Activated naive CD4-positive, alpha-beta T cell treated with anti-CD3 and anti-CD28 coated beads, Interleukin-2, amount 10 ng/mL, durations not matched to agents 7 days and 5 days (primary cell): Measurements from ENCODE around the gene DLG2.
"Not testable (repeated sequence)": the region's sequence is repeated elsewhere in the genome, so short reads cannot be mapped to it uniquely, and the experiment has no call there.

ENCODE experiments used
- CTCF ChIA-PET: fragments of 350-600 bp; sonication (Branson Sonifier 250); formaldehyde crosslinking; loops from one replicate; lab custom pipeline; 2021; ENCODE audit warnings: antibody characterized with exemption; lab: Charles Lee
- DNase-seq: peaks from one replicate; pipeline ENCODE4 v3.0.0-alpha.2; 2020
- H3K27ac Mint-ChIP-seq: one replicate; pipeline ENCODE4 v1.8.0; 2021; ENCODE audit warnings: mild to moderate bottlenecking, moderate library complexity, mixed read lengths
- H3K27me3 Mint-ChIP-seq: one replicate; pipeline ENCODE4 v1.8.0; 2021; ENCODE audit warnings: mild to moderate bottlenecking, mixed read lengths
- H3K36me3 Mint-ChIP-seq: one replicate; pipeline ENCODE4 v1.8.0; 2021; ENCODE audit warnings: mixed read lengths
- H3K4me1 Mint-ChIP-seq: one replicate; pipeline ENCODE4 v1.8.0; 2021; ENCODE audit warnings: mixed read lengths
- H3K4me3 Mint-ChIP-seq: one replicate; pipeline ENCODE4 v1.8.0; 2021; ENCODE audit warnings: mild to moderate bottlenecking, moderate library complexity, mixed read lengths
- H3K9me3 Mint-ChIP-seq: one replicate; pipeline ENCODE4 v1.8.0; 2021; ENCODE audit warnings: mixed read lengths

The DLG2 gene

DNA sequence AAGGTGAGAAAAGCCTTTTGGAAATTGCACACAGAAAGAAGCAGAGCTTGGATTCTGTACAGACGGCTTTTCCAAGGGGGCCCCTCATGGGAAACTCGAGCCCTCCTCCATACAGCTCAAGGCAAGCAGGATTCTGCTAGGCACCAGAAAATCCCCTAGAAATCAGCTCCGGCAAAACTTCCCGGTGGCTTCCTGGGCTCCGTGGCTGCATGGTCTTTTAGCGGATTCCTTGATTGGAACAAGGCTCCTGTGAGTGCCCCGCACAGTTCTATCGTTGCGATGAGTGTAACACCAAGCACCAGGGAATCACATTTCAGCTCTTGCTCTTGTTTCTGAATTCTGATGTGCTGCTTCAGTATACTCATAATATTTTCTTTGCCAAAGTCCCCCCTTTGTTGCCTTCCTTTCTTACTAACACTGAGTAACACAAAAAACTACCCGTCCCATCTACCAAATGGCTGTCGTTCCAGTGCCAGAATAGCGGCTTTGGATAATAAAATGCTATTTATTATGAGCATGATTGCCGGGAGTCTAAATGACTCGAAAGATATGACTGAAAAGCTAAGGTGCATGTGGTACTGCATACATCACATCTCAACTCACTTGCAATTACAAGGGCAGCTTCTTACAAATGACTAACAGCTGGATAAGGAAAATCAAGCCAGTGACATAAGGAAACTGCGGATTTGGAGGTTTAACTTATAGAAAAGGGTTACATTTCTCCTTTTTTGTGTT, 494.1 kb downstream of the DLG2 start:
- peaks cover 8% of the 10 kb centered on the region for H3K9me3 Mint-ChIP-seq
- CTCF ChIA-PET: no interaction called here
- H3K27me3 Mint-ChIP-seq: no peaks in the 10 kb centered on the region
- no peaks in the 10 kb centered on the region for H3K4me1 Mint-ChIP-seq
- H3K27ac Mint-ChIP-seq: no peak overlapping the region
- H3K4me3 Mint-ChIP-seq: no peak overlapping the region
- no peak for DNase-seq
- H3K36me3 Mint-ChIP-seq: no peaks in the 10 kb centered on the region

- Mint-ChIP-seq H3K27ac (no peak overlapping the region), H3K36me3 (no peaks in the 10 kb centered on the region), H3K4me1 (no peaks in the 10 kb centered on the region), H3K9me3 (peaks cover 10% of the 10 kb centered on the region), H3K27me3 (no peaks in the 10 kb centered on the region), H3K4me3 (no peak overlapping the region)
- no peak for DNase-seq
- CTCF ChIA-PET: no interaction called here
These were observed 499.8 kb downstream of the DLG2 start for GRCh38 chr11:85127349-85127748.

GRCh38 chr11:85123752-85124231, 503.4 kb downstream of the DLG2 start:
- no peak overlapping the region for H3K27ac Mint-ChIP-seq
- peaks cover 12% of the 10 kb centered on the region for H3K9me3 Mint-ChIP-seq
- no peak overlapping the region for H3K4me3 Mint-ChIP-seq
- CTCF ChIA-PET: no interaction called here
- no peaks in the 10 kb centered on the region for H3K27me3 Mint-ChIP-seq
- H3K36me3 Mint-ChIP-seq: no peaks in the 10 kb centered on the region
- no peaks in the 10 kb centered on the region for H3K4me1 Mint-ChIP-seq
- DNase-seq: no peak

GRCh38 chr11:85118151-85118550, 509.0 kb downstream of the DLG2 start:
- Mint-ChIP-seq H3K27ac (no peak overlapping the region), H3K27me3 (no peaks in the 10 kb centered on the region), H3K4me1 (no peaks in the 10 kb centered on the region), H3K4me3 (no peak overlapping the region), H3K36me3 (no peaks in the 10 kb centered on the region), H3K9me3 (peaks cover 18% of the 10 kb centered on the region)
- DNase-seq: no peak
- CTCF ChIA-PET: no interaction called here

DNA sequence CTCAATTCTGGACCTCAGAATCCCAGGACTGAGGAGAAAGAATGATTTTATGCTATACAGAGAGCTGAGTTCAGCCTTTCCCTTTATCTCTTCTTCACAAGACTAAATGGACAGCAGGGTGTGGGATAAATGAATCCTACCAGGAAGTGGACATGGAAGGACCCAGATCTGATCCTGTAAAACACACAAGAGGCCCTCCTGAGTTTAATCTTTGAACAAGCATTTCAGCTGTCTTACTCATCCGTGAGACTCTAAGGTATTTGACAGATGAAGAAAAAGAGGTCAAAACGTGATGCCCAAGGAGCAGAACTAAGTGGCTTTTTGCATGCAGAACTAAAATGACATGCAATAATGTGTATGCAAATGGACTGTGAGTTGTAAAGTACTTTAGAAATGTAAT, 511.3 kb downstream of the DLG2 start:
- no peak for DNase-seq
- CTCF ChIA-PET: interaction anchor here (0.6 kb wide), 1 partner anchor 16 kb away, joined by 3 read pairs; no protein-coding TSS in a partner anchor
- peaks cover 14% of the 10 kb centered on the region for H3K9me3 Mint-ChIP-seq
- H3K27ac Mint-ChIP-seq: no peak overlapping the region
- H3K4me3 Mint-ChIP-seq: no peak overlapping the region
- H3K27me3 Mint-ChIP-seq: no peaks in the 10 kb centered on the region
- no peaks in the 10 kb centered on the region for H3K4me1 Mint-ChIP-seq
- H3K36me3 Mint-ChIP-seq: no peaks in the 10 kb centered on the region

DNA sequence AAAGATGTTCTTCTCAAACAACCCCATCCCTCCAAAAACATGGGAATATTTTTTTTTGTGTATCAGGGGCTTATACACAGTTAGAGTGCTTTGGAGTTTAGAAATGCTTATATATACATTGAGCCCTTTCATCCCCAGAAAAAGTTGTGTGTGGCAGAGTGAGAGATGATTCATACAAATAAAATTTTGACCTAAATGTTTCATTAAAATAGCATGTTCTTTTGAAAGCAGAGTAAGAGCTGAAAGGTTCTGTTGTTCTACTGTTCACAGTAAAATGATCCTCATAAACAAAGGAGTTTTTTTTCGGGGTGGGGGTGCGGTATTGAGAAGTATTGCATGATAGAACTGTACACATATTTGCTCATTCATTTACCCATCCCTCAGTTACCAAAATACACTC, 512.4 kb downstream of the DLG2 start:
- H3K4me3 Mint-ChIP-seq: no peak overlapping the region
- no peak overlapping the region for H3K27ac Mint-ChIP-seq
- DNase-seq: no peak
- CTCF ChIA-PET: no interaction called here
- no peaks in the 10 kb centered on the region for H3K27me3 Mint-ChIP-seq
- peaks cover 14% of the 10 kb centered on the region for H3K9me3 Mint-ChIP-seq
- H3K4me1 Mint-ChIP-seq: no peaks in the 10 kb centered on the region
- H3K36me3 Mint-ChIP-seq: no peaks in the 10 kb centered on the region

DNA sequence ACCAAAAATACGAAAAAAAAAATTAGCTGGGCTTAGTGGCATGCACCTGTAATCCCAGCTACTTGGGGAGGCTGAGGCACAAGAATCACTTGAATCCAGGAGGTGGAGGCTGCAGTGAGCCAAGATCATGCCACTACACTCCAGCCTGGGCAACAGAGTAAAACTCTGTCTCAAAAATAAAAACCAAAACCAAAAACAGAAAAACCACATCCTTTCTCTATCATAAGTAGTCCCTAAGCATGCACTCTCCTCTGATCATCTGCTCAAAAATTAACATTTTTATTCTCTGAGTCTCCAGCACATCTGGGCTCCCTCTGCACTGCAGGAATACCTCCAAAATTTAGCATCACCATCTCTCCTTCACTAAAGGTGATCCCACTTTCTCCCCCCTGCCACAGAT, 516.9 kb downstream of the DLG2 start:
- H3K4me1 Mint-ChIP-seq, H3K4me3 Mint-ChIP-seq, H3K27me3 Mint-ChIP-seq, H3K27ac Mint-ChIP-seq, DNase-seq, H3K36me3 Mint-ChIP-seq, CTCF ChIA-PET: not testable (repeated sequence)
- peaks cover 11% of the 10 kb centered on the region for H3K9me3 Mint-ChIP-seq

- no peaks in the 10 kb centered on the region for H3K36me3 Mint-ChIP-seq
- H3K27ac Mint-ChIP-seq: no peak overlapping the region
- H3K4me3 Mint-ChIP-seq: no peak overlapping the region
- H3K9me3 Mint-ChIP-seq: peaks cover 10% of the 10 kb centered on the region
- no peaks in the 10 kb centered on the region for H3K4me1 Mint-ChIP-seq
- H3K27me3 Mint-ChIP-seq: no peaks in the 10 kb centered on the region
- DNase-seq: no peak
- CTCF ChIA-PET: no interaction called here
These were observed 518.0 kb downstream of the DLG2 start for GRCh38 chr11:85109141-85109540.

DNA sequence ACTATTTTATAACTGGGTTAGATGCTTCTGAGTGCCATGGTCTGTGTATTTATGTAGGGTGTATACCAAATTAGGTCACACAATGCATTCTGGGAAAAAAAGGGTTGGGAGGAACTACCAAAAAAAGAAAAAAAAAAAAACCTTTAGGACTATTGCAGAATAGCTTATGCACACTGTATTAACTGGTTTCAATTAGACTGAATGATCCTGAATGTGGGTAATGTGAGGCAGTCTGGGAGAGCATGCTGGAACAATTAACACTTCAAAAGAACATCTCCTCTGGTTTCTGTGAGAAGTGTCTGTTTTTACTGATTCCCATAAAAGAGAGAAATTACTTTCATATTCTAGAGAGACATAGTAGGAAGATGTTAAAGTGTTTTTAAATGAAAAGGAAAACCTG, 521.3 kb downstream of the DLG2 start:
- no peak for DNase-seq
- CTCF ChIA-PET: no interaction called here

DNA sequence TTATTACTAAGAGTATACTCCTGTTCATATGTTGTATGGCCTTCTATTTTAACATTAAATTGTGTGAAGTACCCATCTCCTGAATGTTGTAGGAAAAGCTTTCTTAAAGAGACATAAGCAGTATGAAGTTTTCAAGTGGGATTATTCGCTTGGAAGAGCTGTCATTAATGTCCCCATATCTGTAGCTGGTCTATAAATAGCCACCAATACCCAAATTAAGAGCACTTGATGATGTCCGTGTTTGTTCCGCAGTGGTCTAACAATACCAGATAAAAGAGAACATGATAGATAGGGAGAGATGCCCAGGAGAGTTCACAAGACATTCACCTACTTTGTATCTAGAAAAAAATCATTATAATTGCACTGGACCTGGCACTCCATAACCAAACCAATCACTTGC, 527.6 kb downstream of the DLG2 start:
- no peaks in the 10 kb centered on the region for H3K4me1 Mint-ChIP-seq
- H3K27ac Mint-ChIP-seq: no peak overlapping the region
- no peak for DNase-seq
- H3K27me3 Mint-ChIP-seq: no peaks in the 10 kb centered on the region
- CTCF ChIA-PET: no interaction called here
- peaks cover 33% of the 10 kb centered on the region for H3K9me3 Mint-ChIP-seq
- no peaks in the 10 kb centered on the region for H3K36me3 Mint-ChIP-seq
- no peak overlapping the region for H3K4me3 Mint-ChIP-seq

More for the DNA sequence above, 521.3 kb downstream of the DLG2 start:
- Mint-ChIP-seq H3K36me3 (no peaks in the 10 kb centered on the region), H3K4me3 (no peak overlapping the region), H3K4me1 (no peaks in the 10 kb centered on the region), H3K27me3 (no peaks in the 10 kb centered on the region), H3K9me3 (peaks cover 2% of the 10 kb centered on the region), H3K27ac (no peak overlapping the region)

GRCh38 chr11:85098996-85099395, 528.1 kb downstream of the DLG2 start:
- Mint-ChIP-seq H3K27ac (no peak overlapping the region), H3K9me3 (peaks cover 33% of the 10 kb centered on the region), H3K4me3 (no peak overlapping the region), H3K36me3 (no peaks in the 10 kb centered on the region), H3K27me3 (no peaks in the 10 kb centered on the region), H3K4me1 (no peaks in the 10 kb centered on the region)
- DNase-seq: no peak
- CTCF ChIA-PET: no interaction called here

- Mint-ChIP-seq H3K4me1 (no peaks in the 10 kb centered on the region), H3K9me3 (peaks cover 38% of the 10 kb centered on the region), H3K4me3 (no peak overlapping the region), H3K27ac (no peak overlapping the region), H3K27me3 (no peaks in the 10 kb centered on the region), H3K36me3 (no peaks in the 10 kb centered on the region)
- CTCF ChIA-PET: no interaction called here
- DNase-seq: no peak
These were observed 530.2 kb downstream of the DLG2 start for GRCh38 chr11:85096939-85097338.

DNA sequence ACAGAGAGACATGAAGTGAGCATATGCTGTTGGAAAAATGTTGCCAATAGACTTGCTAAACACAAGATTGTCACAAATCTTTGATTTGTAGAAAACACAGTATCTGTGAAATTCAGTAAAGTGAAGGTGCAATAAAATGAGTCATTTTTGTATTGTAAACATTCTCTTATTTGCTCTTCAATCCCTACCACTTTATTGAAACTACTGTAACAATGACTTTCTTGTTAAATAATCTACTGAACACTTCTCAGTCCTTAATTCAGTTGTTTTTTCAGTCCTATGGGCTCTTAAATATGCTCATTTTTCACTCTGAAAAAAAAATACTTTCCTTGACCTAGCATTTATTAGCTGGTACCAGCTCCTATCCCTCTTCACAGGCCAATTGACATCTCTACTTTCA, 531.9 kb downstream of the DLG2 start:
- H3K9me3 Mint-ChIP-seq: peaks cover 38% of the 10 kb centered on the region

GRCh38 chr11:85094795-85095194, 532.3 kb downstream of the DLG2 start:
- Mint-ChIP-seq H3K36me3 (no peaks in the 10 kb centered on the region), H3K4me3 (no peak overlapping the region), H3K9me3 (peaks cover 38% of the 10 kb centered on the region)

More for the DNA sequence above, 531.9 kb downstream of the DLG2 start:
- DNase-seq: no peak
- H3K4me3 Mint-ChIP-seq: no peak overlapping the region
- CTCF ChIA-PET: no interaction called here
- H3K27ac Mint-ChIP-seq: no peak overlapping the region
- H3K4me1 Mint-ChIP-seq: no peaks in the 10 kb centered on the region
- H3K27me3 Mint-ChIP-seq: no peaks in the 10 kb centered on the region
- no peaks in the 10 kb centered on the region for H3K36me3 Mint-ChIP-seq

DNA sequence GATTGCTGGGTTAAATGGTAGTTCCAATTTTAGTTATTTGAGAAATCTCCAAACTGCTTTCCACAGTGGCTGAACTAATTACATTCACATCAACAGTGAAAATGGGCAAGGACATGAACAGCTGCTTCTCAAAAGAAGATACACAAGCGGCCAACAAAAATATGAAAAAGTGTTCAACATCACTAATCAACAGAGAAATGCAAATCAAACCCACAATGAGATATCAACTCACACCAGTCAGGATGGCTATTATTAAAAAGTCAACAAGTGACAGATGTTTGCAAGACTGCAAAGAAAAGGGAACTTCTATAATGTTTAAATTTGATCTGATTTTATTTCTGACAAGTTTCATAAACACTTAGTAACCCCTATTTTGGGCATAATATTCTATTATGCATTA, 537.5 kb downstream of the DLG2 start:
- CTCF ChIA-PET: no interaction called here
- H3K4me1 Mint-ChIP-seq: no peaks in the 10 kb centered on the region
- no peaks in the 10 kb centered on the region for H3K36me3 Mint-ChIP-seq
- H3K27ac Mint-ChIP-seq: no peak overlapping the region
- no peak overlapping the region for H3K4me3 Mint-ChIP-seq
- no peaks in the 10 kb centered on the region for H3K27me3 Mint-ChIP-seq
- DNase-seq: no peak
- H3K9me3 Mint-ChIP-seq: peaks cover 20% of the 10 kb centered on the region

More at GRCh38 chr11:85094795-85095194, 532.3 kb downstream of the DLG2 start:
- CTCF ChIA-PET: no interaction called here
- Mint-ChIP-seq H3K27ac (no peak overlapping the region), H3K27me3 (no peaks in the 10 kb centered on the region), H3K4me1 (no peaks in the 10 kb centered on the region)
- DNase-seq: no peak
